Muscle of back (tissue), 11 donors: Measurements from ENCODE around the gene STK32C. TPM values are rescaled to one million over a fixed set of nuclear protein-coding genes. Genes with fewer than 3 reads are reported as not detected.

Experiments used
- DNase-seq, 3 donors: peaks; one replicate each; pipeline versions ENCODE4 v3.0.0 to v3.0.0-alpha.2; 2013
- polyA plus RNA-seq, 10 donors: library from polyadenylated mRNA; unstranded; fragments of 120-200 nt; gene quantifications; one replicate each; pipeline ENCODE4 v1.2.1, GENCODE V29; 2013; ENCODE audit not compliant: insufficient read length in 10 of 10

The STK32C gene
- polyA plus RNA-seq, 10 donors, result 8.0 to 13.1 (median 10.4) TPM

GRCh38 chr10:132213917-132214316 is 93.8 kb downstream of the STK32C start:
- no peak for DNase-seq

- DNase-seq, result no peak
These were observed 94.9 kb downstream of the STK32C start for GRCh38 chr10:132212816-132213215.

DNA sequence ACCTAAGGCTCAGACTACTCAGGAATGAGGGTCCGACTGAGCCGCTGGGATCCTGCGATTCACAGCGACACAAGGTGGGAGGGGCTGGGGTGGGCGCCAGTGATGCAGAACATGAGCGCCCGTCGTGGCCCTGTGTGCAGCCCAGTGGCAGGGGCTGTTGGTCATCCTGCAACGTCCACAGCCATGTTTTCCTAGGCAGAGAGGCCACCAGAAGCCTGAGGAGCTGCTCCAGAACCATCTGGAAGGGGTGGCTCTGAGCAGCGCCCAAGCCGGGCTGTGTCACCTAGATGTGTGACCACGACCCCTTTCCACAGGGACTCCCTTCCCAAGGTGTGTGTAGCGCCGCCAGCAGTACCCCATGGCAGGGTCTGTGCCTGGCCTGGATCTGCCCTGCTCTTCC is 96.5 kb downstream of the STK32C start:
- no peak for DNase-seq

DNA sequence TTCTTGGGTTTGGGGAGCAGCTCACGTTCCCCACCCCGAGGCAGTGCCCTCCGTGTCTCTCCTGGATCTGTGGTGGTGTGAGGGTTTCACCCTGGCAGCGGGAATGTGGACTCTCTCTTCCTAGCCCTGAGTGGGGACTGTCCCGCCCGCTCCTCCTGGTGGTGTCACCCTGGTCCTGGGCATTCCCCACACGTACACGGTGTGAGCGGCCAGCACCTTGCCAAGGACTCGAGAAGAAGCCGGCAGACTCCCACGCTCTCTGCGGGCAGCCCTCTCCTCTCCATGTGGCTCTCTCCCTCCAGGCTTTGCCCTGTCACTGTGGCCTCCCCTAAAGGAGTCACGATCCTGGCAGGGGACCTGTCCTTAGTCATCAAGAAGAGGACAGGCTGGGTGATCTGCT is 97.0 kb downstream of the STK32C start:
- DNase-seq, result no peak

GRCh38 chr10:132209978-132210530 is 97.7 kb downstream of the STK32C start:
- no peak for DNase-seq

DNA sequence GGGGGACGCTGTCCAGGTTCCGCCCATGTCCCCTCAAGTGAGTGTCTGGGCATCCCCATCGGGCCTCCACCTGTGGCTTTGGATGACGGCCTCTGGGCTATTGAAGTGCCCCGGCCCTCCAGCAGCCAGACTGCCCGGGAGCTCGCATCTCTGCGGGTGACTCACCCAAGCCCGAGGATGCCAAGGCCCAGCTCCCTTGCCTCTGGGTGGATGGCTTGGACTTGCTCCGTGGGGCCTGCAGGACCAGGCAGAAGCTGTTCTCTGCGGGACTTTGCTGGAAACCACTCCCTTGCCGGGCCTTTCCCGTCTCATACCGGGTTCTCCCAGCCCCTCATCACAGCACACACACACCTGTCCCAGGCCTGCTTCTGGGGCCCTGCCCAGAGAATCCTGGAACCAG is 98.6 kb downstream of the STK32C start:
- no peak for DNase-seq

DNA sequence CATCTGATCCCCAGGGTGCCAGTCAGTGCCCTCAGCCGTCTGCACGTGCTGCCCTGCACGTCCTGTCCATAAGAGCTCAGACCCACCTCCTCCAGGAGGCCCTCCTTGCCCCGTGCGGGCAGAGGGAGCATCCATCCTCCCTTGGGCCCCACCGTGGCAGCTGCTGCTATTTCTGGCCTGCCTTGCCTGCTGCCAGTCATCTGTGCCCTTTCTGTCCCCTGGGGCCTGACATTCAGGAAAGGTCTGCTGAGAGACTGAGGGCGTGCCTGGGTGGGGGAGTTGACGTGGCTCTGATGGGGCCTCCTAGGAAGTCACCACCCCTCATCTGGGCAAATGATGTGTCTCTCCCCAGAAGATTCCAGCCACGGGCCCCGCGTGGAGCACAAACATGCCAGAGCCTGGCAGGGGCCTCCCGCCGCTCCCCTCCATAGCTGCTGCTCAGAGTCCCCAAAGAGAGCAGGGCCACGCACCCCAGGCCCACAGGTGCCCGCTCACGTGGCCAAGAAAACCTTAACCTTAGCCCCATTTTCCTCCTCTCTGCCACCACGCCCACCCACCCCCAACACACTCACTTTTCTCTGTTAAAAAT is 99.2 kb downstream of the STK32C start:
- peak; percentile 24 to 33 (median 30) for DNase-seq

DNA sequence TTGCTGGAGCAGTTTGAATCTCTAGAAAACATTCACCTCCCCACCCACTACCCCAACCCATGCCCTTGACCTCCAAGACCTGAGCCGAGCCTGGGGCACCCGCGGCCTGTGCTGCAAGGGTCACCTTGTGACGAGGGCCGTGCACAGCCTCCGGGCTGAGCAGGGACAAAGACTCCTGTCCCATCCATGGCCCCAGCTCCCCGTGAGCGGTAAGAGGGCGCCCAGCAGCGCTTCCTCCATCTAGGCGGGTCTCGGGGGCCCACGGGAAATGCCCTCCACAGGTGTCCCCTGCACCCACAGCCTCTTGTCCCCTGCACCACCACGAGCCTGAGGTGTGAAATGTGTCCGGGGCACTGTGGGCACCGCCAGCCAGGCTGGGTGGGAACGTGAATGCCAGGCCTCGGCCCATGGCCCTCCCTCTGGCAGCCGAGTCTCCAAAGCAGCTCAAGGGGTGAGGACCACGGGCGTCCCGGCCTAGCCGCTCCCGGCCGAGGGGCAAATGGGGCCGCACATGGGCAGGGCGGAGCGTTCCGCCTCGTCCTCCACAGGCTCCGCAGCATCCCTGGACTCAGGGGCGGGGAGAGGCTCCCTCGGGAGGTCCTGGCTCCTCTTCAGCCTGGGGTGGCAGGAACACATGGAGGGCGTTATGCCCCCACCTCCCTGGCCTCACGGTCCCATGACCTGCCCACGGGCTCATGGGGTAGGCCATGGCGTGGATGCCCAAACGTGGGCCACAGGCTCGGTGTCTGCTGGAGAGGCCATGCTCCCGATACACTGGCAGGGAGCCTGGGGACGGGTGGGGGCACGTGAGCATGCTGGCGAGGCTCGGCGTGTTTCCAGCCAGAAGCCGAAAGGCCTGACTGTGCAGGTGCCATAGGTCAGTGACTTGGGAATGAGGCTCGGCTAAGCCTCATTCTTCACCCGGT is 100.0 kb downstream of the STK32C start:
- DNase-seq, result no peak

- DNase-seq, result no peak
These were observed 100.8 kb downstream of the STK32C start for GRCh38 chr10:132206806-132207535.

DNA sequence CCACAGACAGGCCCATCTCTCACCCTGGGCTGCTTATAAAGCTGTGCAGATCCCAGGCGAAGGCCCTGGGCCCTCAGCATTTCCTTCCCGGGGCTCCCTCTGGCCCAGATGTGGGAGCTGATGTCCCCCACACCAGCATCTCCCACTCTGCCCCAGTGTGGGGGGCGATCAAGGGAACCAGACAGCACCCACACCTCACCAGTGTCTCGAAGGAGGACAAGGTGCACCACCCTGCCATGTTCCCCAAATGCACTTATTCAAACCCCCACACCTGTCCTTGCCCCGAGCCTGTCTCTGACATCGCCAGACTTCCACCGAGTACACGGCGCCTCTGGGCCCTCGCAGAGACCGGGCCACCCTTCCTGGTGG is 101.4 kb downstream of the STK32C start:
- no peak for DNase-seq

GRCh38 chr10:132205650-132206376 is 101.9 kb downstream of the STK32C start:
- DNase-seq, result no peak

- DNase-seq, result no peak
These were observed 102.8 kb downstream of the STK32C start for GRCh38 chr10:132204781-132205473.

GRCh38 chr10:132204078-132204780 is 103.5 kb downstream of the STK32C start:
- no peak for DNase-seq

DNA sequence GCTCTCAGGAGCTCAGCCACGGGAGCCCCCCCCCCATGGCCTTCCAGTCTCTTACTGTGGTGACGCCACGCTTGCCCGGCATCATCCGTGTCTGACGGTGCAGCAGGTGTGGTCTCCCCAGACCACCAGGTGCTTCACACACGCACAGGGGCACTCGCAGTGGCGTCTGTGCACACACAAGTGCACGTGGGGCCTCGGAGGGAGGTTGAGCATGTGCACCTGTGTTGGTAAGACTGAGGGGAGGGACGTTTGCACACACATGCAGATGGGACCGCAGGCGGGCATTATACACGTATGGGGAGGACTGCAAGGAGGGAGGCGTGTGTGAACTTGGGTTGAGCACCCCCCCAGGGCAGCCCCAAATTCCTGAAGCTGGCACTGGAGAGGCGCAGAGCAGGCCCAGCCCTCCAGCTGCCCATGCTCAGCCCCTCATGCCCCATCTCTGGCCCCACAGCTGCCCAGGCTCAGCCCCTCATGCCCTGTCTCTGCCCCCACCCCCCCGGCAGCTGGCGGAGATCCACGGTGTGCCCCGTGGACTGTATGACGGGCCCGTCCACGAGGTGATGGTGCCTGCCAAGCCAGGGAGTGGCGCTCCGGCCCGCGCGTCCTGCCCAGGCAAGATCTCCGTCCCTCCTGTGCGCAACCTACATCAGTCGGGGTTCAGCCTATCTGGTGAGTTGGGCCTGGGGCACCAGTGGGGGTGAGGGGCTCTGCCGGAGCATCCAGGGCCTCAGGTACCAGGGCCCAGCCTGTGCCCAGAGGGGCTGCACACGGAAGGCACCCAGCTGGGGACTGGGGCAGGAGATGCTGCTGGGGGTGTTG is 104.3 kb downstream of the STK32C start:
- no peak for DNase-seq

DNA sequence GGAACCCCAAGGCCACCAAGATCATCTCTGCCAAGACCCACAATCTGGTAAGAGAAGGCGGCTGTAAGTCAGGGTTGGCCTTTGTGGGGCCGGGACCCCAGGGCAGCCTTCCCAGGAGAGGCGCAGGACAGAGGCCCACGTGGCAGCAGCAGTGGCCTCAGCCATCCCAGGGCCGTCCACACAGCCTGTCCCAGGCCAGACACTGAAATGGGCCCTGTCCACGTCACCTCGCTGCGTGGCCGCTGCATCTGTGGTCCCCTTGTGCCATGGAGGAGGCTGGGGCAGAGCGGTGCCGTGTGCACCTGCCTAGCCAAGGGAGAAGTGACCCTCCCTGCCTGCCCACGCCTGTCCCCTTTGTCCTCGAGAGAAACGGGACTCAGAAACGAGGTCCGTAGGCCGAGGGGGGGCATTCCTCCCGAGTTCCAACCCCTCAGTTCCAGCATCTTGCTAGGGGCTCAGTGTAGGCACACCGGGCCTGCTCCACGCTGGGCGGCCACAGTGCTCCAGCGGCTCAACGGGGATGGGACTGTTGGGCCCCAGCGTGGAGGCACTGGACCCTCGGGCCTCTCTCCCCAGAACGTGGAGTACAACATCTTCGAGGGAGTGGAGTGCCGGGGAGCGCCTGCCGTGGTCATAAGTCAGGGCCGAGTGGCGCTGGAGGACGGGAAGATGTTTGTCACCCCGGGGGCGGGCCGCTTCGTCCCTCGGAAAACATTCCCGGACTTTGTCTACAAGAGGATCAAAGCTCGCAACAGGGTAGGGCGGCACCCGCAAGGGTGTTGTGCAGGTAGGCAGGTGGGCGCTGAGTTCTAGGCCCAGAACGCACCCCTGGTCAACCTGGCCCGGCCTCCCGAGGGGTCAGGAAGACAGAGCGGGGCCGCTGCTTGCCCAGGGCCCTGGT is 105.4 kb downstream of the STK32C start:
- no peak for DNase-seq

- DNase-seq, result no peak
These were observed 106.4 kb downstream of the STK32C start for GRCh38 chr10:132201111-132201969.
